ENCODE measurements around the gene CHCHD3.

DNA sequence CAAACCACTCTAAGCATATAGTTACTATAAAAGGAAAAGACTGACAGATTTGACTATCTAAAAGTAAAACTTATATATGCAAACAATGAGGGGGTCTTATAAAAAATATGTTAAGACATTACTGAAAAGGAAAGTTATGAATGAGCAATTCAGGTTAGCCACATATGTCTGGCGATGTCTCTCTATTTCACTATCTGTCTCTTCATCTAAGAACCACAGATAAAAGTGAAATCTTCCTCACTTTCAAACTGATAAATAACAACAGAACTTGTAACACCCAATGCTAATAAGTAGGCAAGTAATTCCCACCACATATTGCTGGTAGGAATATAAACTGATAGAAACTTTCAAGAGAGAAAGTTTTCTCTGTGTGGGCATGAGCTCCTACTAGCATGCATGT, 138.2 kb downstream of the CHCHD3 start:
- no peak for TF ChIP-seq EZH2 (IDR thresholded peaks at IDR 0.05; ENCODE audit: low read length, missing control alignments)
- TF ChIP-seq, protein P1, sequence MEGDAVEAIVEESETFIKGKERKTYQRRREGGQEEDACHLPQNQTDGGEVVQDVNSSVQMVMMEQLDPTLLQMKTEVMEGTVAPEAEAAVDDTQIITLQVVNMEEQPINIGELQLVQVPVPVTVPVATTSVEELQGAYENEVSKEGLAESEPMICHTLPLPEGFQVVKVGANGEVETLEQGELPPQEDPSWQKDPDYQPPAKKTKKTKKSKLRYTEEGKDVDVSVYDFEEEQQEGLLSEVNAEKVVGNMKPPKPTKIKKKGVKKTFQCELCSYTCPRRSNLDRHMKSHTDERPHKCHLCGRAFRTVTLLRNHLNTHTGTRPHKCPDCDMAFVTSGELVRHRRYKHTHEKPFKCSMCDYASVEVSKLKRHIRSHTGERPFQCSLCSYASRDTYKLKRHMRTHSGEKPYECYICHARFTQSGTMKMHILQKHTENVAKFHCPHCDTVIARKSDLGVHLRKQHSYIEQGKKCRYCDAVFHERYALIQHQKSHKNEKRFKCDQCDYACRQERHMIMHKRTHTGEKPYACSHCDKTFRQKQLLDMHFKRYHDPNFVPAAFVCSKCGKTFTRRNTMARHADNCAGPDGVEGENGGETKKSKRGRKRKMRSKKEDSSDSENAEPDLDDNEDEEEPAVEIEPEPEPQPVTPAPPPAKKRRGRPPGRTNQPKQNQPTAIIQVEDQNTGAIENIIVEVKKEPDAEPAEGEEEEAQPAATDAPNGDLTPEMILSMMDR (conservative IDR thresholded peaks at IDR 0.05 in 1 of 2, IDR thresholded peaks at IDR 0.05 in 1 of 2; ENCODE audit: low read depth in 1 of 2, low read length in 2 of 2): no peak
